Myocyte (in vitro differentiated cells): Measurements from ENCODE around the gene CELF2. TPM values are rescaled to one million over a fixed set of nuclear protein-coding genes. Genes with fewer than 3 reads are reported as not detected.

Experiments used
- DNase-seq: peaks from one replicate; pipeline ENCODE4 v3.0.0-alpha.2; 2012; ENCODE audit warnings: low read depth
- total RNA-seq: library from RNA; depleted of rRNA; stranded (reverse); fragments of >200 nt; gene quantifications from 2 replicates; pipeline ENCODE4 v1.2.3, GENCODE V29; 2014

Gene CELF2
- total RNA-seq, 1 donor from 2014 or later: 71.0 TPM

GRCh38 chr10:11020548-11020942 lies 2.9 kb downstream of the CELF2 start:
- peak; percentile 44 for DNase-seq

- no peak for DNase-seq
Observed at GRCh38 chr10:11022213-11022612, 4.5 kb downstream of the CELF2 start.

- DNase-seq: no peak
Observed at GRCh38 chr10:11023009-11023953, 5.6 kb downstream of the CELF2 start.

- DNase-seq: peak; percentile 75
Observed at GRCh38 chr10:11024596-11024995, 6.9 kb downstream of the CELF2 start.

- no peak for DNase-seq
Observed at GRCh38 chr10:11025978-11026377, 8.3 kb downstream of the CELF2 start.

GRCh38 chr10:11026773-11027172 lies 9.1 kb downstream of the CELF2 start:
- DNase-seq: peak; percentile 92

GRCh38 chr10:11034762-11035161 lies 17.1 kb downstream of the CELF2 start:
- no peak for DNase-seq

GRCh38 chr10:11035301-11035991 lies 17.8 kb downstream of the CELF2 start:
- DNase-seq: peak; percentile 88

- no peak for DNase-seq
Observed at GRCh38 chr10:11036424-11037011, 18.8 kb downstream of the CELF2 start.

GRCh38 chr10:11037991-11038390 lies 20.3 kb downstream of the CELF2 start:
- DNase-seq: no peak

GRCh38 chr10:11042357-11042756 lies 24.7 kb downstream of the CELF2 start:
- DNase-seq: no peak

GRCh38 chr10:11043039-11043438 lies 25.4 kb downstream of the CELF2 start:
- DNase-seq: no peak

GRCh38 chr10:11043446-11044127 lies 25.9 kb downstream of the CELF2 start:
- DNase-seq: peak; percentile 54

GRCh38 chr10:11045487-11045886 lies 27.8 kb downstream of the CELF2 start:
- no peak for DNase-seq

GRCh38 chr10:11045995-11046775 lies 28.5 kb downstream of the CELF2 start:
- DNase-seq: no peak

GRCh38 chr10:11046776-11047160 lies 29.1 kb downstream of the CELF2 start:
- no peak for DNase-seq

- DNase-seq: no peak
Observed at GRCh38 chr10:11048707-11049278, 31.1 kb downstream of the CELF2 start.

GRCh38 chr10:11049806-11050205 lies 32.1 kb downstream of the CELF2 start:
- DNase-seq: no peak

- no peak for DNase-seq
Observed at GRCh38 chr10:11050301-11051287, 32.9 kb downstream of the CELF2 start.
